Measurements from ENCODE around the gene GPC5. TPM values are rescaled to one million over a fixed set of nuclear protein-coding genes. Genes with fewer than 3 reads are reported as not detected.

The GPC5 gene
- total and polyA plus RNA-seq, 9 of the 15 experiments (the other 6 are each of a cell fraction or from before 2014, with no cell fraction given), result 0.18 to 0.27 TPM; not detected in 7

DNA sequence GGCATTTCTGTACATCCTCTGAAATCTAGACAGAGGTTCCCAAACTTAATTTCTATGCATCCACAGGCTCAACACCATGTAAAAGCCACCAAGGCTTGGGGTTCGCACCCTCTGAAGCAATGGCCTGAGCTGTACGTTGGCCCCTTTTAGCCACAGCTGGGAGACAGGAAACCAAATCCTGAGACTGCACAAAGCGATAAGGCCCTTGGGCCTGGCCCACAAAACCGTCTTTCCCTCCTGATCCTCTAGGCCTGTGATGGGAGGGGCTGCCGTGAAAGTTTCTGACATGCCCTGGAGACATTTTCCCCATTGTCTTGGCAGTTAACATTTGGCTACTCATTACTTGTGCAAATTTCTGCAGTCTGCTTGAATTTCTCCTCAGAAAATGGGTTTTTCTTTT lies 766.4 kb downstream of the GPC5 start:
- Histone ChIP-seq H3K9ac (ENCODE audit: insufficient read depth in 1 of 2, low read depth in 2 of 2, low read length in 2 of 2) (no peak overlapping the region), H4K20me1 (replicated peaks; ENCODE audit: control insufficient read depth, insufficient read depth, low read length) (no peaks in the 10 kb centered on the region), H3K27ac (ENCODE audit: extremely low read depth, low read depth, low read length) (no peak overlapping the region), H2AFZ (ENCODE audit: low read depth, low read length) (no peak overlapping the region), H3K36me3 (ENCODE audit: control insufficient read depth, insufficient read depth, low read length) (no peaks in the 10 kb centered on the region), H3K9me1 (ENCODE audit: control insufficient read depth, insufficient read depth, low read length) (no peaks in the 10 kb centered on the region), H3K79me2 (ENCODE audit: control insufficient read depth, insufficient read depth, low read length) (no peaks in the 10 kb centered on the region), H3K4me2 (ENCODE audit: insufficient read depth, low read length) (no peak overlapping the region), H3K9me3 (replicated peaks; ENCODE audit: control insufficient read depth, insufficient read depth, low read depth, low read length) (no peaks in the 10 kb centered on the region), H3K27me3 (ENCODE audit: control insufficient read depth in 2 of 2, insufficient read depth in 2 of 2, low read length in 2 of 2) (no peaks in the 10 kb centered on the region), H3K4me3 (no peak overlapping the region), H3K4me1 (replicated peaks in 1 of 2; ENCODE audit: control insufficient read depth in 2 of 2, insufficient read depth in 2 of 2, low read length in 2 of 2) (no peaks in the 10 kb centered on the region)
- WGBS (ENCODE audit: insufficient coverage, low coverage, missing lambda C conversion rate), result 0% methylated on average over 3 of the region's 5 CpGs
- POLR2A ChIA-PET, result no interaction called here
- peak in 1 of 4 experiments; percentile 12 for DNase-seq (ENCODE audit: extremely low read depth in 1 of 4, low spot score in 3 of 4)
- no TSS peak for BruUV-seq (replicated peaks)
- no peak for FAIRE-seq
- no peak for ATAC-seq
- intact Hi-C loops (cut with micrococcal nuclease), result no loop called here
- TF ChIP-seq ZNF175 (CRISPR knock-in tag; IDR thresholded peaks at IDR 0.05; ENCODE audit: low read depth), result no peak
- TF ChIP-seq, protein P1, sequence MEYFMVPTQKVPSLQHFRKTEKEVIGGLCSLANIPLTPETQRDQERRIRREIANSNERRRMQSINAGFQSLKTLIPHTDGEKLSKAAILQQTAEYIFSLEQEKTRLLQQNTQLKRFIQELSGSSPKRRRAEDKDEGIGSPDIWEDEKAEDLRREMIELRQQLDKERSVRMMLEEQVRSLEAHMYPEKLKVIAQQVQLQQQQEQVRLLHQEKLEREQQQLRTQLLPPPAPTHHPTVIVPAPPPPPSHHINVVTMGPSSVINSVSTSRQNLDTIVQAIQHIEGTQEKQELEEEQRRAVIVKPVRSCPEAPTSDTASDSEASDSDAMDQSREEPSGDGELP (CRISPR knock-in tag; IDR thresholded peaks at IDR 0.05; ENCODE audit: borderline replicate concordance), result peak; percentile 12; the same call in 1 of the 2 replicates
- TF ChIP-seq, protein P2, sequence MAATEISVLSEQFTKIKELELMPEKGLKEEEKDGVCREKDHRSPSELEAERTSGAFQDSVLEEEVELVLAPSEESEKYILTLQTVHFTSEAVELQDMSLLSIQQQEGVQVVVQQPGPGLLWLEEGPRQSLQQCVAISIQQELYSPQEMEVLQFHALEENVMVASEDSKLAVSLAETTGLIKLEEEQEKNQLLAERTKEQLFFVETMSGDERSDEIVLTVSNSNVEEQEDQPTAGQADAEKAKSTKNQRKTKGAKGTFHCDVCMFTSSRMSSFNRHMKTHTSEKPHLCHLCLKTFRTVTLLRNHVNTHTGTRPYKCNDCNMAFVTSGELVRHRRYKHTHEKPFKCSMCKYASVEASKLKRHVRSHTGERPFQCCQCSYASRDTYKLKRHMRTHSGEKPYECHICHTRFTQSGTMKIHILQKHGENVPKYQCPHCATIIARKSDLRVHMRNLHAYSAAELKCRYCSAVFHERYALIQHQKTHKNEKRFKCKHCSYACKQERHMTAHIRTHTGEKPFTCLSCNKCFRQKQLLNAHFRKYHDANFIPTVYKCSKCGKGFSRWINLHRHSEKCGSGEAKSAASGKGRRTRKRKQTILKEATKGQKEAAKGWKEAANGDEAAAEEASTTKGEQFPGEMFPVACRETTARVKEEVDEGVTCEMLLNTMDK (IDR thresholded peaks at IDR 0.05; ENCODE audit: borderline replicate concordance, insufficient read depth, low read depth, low read length, poor library complexity, severe bottlenecking), result no peak
- no peak for TF ChIP-seq HMG20A (CRISPR knock-in tag; conservative IDR thresholded peaks at IDR 0.05)
- TF ChIP-seq SP2 (IDR thresholded peaks at IDR 0.05; ENCODE audit: extremely low read depth, low read depth, low read length, poor library complexity, severe bottlenecking), result no peak
- TF ChIP-seq, protein P3, sequence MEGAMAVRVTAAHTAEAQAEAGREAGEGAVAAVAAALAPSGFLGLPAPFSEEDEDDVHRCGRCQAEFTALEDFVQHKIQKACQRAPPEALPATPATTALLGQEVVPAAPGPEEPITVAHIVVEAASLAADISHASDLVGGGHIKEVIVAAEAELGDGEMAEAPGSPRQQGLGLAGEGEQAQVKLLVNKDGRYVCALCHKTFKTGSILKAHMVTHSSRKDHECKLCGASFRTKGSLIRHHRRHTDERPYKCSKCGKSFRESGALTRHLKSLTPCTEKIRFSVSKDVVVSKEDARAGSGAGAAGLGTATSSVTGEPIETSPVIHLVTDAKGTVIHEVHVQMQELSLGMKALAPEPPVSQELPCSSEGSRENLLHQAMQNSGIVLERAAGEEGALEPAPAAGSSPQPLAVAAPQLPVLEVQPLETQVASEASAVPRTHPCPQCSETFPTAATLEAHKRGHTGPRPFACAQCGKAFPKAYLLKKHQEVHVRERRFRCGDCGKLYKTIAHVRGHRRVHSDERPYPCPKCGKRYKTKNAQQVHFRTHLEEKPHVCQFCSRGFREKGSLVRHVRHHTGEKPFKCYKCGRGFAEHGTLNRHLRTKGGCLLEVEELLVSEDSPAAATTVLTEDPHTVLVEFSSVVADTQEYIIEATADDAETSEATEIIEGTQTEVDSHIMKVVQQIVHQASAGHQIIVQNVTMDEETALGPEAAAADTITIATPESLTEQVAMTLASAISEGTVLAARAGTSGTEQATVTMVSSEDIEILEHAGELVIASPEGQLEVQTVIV (CRISPR knock-in tag; IDR thresholded peaks at IDR 0.05; ENCODE audit: borderline replicate concordance), result no peak
- TF ChIP-seq, protein P4, sequence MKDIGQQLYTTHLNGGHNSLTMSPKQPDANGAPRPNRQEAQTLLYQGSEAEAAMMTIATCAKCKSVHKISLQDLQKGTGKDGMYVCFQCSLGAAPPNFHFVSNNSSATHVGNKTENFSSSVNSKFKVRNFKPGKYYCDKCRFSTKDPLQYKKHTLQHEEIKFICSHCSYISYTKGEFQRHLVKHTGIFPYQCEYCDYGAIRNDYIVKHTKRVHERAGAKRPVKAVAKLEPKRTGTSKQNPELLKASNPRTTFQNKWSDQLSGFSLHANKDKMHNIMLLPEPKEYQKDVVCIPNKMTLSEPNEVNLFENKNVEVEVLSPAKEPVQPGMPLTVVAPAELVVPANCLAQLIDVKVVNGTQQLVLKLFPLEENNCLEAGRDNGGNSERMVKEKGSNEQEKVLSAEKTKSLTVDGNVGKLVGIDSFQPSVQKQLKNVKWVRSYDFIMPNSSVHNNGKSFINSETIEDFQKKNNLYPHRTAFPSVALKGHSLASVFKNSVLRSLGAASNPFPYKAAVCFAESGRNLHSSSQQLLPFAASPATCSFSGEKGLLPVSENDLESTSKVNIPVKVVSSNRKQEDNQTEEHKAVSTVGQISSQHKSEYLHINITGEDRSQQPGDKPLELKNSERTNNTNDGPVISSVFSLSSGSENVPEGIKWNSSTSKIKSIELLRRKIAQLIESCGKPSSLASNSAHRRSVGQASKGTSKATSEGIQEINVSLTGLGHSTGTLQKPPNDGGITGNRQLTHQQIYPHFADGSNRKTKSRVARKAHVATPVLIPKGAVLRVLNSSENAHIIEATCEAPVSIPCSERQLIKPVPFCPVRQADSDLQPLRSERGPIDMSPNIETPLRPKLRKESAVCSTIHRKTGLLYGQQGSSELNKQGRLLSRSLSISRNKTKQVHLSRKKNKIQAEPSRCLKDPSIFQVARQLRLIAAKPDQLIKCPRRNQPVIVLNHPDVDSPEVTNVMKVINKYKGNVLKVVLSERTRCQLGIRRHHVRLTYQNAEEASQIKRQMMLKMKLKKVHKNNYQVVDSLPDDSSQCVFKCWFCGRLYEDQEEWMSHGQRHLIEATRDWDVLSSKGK (CRISPR knock-in tag; IDR thresholded peaks at IDR 0.05), result no peak
- CTCF ChIA-PET (ENCODE audit: low intra/inter-chr PET ratio), result no interaction called here
- in situ Hi-C loops (cut with MboI), result no loop called here
